GM08714 (cell line): ENCODE results near the gene TAC3.

Experiments
- H3K4me3 ChIP-seq: fragments of 200-500 bp; sonication (Bioruptor generic); 2 replicates; pipeline ENCODE4 v1.5.1; 2014; ENCODE audit warnings: mild to moderate bottlenecking, low read length, inconsistent platforms
- ZNF274 ChIP-seq: IDR thresholded peaks from 2 replicates; pipeline ENCODE4 v1.6.1; 2012; ENCODE audit warnings: mild to moderate bottlenecking, low read depth, low read length

Gene TAC3

GRCh38 chr12:57004651-57005050 lies 11.7 kb downstream of the TAC3 start:
- no peak for TF ChIP-seq ZNF274
- H3K4me3 ChIP-seq, result no peak overlapping the region

- no peak overlapping the region for H3K4me3 ChIP-seq
- TF ChIP-seq ZNF274, result no peak
Measured at GRCh38 chr12:57003395-57003794, 12.9 kb downstream of the TAC3 start.

- no peak for TF ChIP-seq ZNF274
- H3K4me3 ChIP-seq, result no peak overlapping the region
Measured at GRCh38 chr12:57001448-57001906, 14.9 kb downstream of the TAC3 start.

- H3K4me3 ChIP-seq, result no peak overlapping the region
- TF ChIP-seq ZNF274, result no peak
Measured at GRCh38 chr12:57000393-57000792, 15.9 kb downstream of the TAC3 start.

GRCh38 chr12:56999456-56999855 lies 16.9 kb downstream of the TAC3 start:
- H3K4me3 ChIP-seq, result no peak overlapping the region
- no peak for TF ChIP-seq ZNF274

- no peak for TF ChIP-seq ZNF274
- no peak overlapping the region for H3K4me3 ChIP-seq
Measured at GRCh38 chr12:56998981-56999380, 17.3 kb downstream of the TAC3 start.

GRCh38 chr12:56998316-56998715 lies 18.0 kb downstream of the TAC3 start:
- TF ChIP-seq ZNF274, result no peak
- no peak overlapping the region for H3K4me3 ChIP-seq

- no peak overlapping the region for H3K4me3 ChIP-seq
- no peak for TF ChIP-seq ZNF274
Measured at GRCh38 chr12:56996793-56997545, 19.4 kb downstream of the TAC3 start.

- TF ChIP-seq ZNF274, result no peak
- no peak overlapping the region for H3K4me3 ChIP-seq
Measured at GRCh38 chr12:56995930-56996496, 20.3 kb downstream of the TAC3 start.

- no peak for TF ChIP-seq ZNF274
- H3K4me3 ChIP-seq, result no peak overlapping the region
Measured at GRCh38 chr12:56995201-56995929, 21.0 kb downstream of the TAC3 start.

- no peak overlapping the region for H3K4me3 ChIP-seq
- TF ChIP-seq ZNF274, result no peak
Measured at GRCh38 chr12:56994231-56994746, 22.0 kb downstream of the TAC3 start.

- no peak overlapping the region for H3K4me3 ChIP-seq
- no peak for TF ChIP-seq ZNF274
Measured at GRCh38 chr12:56993346-56993745, 23.0 kb downstream of the TAC3 start.

- no peak overlapping the region for H3K4me3 ChIP-seq
- TF ChIP-seq ZNF274, result no peak
Measured at GRCh38 chr12:56991319-56992246, 24.7 kb downstream of the TAC3 start.

GRCh38 chr12:56990648-56991318 lies 25.5 kb downstream of the TAC3 start:
- no peak for TF ChIP-seq ZNF274
- H3K4me3 ChIP-seq, result no peak overlapping the region
